ENCODE data around the gene AOPEP. TPM values are rescaled to one million over a fixed set of nuclear protein-coding genes. Genes with fewer than 3 reads are reported as not detected.

The AOPEP gene
- polyA plus RNA-seq, 1 of the 3 experiments (the other 2 are of a cell fraction): 54.6 TPM

DNA sequence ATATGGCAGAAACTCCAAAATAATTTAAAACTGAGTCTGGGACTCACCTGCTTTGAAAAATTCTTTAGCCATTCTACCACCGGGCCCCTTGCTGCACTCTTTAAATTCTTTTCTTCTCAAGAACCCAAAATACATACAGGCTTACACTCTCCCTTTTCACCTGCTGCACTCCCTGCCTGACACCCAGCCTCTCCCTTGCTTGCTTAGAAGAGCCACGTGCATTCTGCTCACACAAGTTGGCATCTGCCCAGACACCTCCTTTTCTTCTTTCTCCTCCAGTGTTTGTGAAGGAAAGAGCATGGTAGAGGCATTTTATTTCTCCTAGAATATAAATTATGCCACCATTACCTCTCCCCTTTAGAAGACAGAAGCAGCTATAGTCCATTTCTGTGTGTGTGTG, 39.0 kb upstream of the AOPEP start:
- no peak for DNase-seq
- H3K4me1 ChIP-seq (ENCODE audit: control insufficient read depth in 1 of 2, insufficient read depth in 2 of 2, low read depth in 1 of 2, low read length in 1 of 2): peaks cover 0 to 13% of the 10 kb centered on the region in 2 experiments; a peak in 1 of 4 replicates
- no peaks in the 10 kb centered on the region for H4K20me1 ChIP-seq (ENCODE audit: insufficient read depth)
- ChIA-PET CTCF (no interaction called here), POLR2A (no interaction called here)
- H3K79me2 ChIP-seq (ENCODE audit: insufficient read depth): no peaks in the 10 kb centered on the region
- H2AFZ ChIP-seq (ENCODE audit: low read depth): no peak overlapping the region
- WGBS (ENCODE audit: low lambda C conversion rate): 75% methylated on average over 2 of the region's 2 CpGs
- H3K9ac ChIP-seq: no peak overlapping the region
- H3K27ac ChIP-seq (ENCODE audit: low read depth in 2 of 2, low read length in 1 of 2): no peak overlapping the region
- H3K27me3 ChIP-seq (ENCODE audit: insufficient read depth): no peaks in the 10 kb centered on the region
- no peak overlapping the region for H3K4me2 ChIP-seq
- no peaks in the 10 kb centered on the region for H3F3A ChIP-seq (replicated peaks; ENCODE audit: insufficient read depth)
- H3K9me2 ChIP-seq: no peaks in the 10 kb centered on the region
- no peaks in the 10 kb centered on the region for H3K36me3 ChIP-seq (replicated peaks in 1 of 2; ENCODE audit: control insufficient read depth in 1 of 2, insufficient read depth in 2 of 2, low read length in 1 of 2)
- TF ChIP-seq, protein P1, sequence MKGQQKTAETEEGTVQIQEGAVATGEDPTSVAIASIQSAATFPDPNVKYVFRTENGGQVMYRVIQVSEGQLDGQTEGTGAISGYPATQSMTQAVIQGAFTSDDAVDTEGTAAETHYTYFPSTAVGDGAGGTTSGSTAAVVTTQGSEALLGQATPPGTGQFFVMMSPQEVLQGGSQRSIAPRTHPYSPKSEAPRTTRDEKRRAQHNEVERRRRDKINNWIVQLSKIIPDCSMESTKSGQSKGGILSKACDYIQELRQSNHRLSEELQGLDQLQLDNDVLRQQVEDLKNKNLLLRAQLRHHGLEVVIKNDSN (IDR thresholded peaks at IDR 0.05; ENCODE audit: borderline replicate concordance, low read depth): no peak
- TF ChIP-seq, protein P2, sequence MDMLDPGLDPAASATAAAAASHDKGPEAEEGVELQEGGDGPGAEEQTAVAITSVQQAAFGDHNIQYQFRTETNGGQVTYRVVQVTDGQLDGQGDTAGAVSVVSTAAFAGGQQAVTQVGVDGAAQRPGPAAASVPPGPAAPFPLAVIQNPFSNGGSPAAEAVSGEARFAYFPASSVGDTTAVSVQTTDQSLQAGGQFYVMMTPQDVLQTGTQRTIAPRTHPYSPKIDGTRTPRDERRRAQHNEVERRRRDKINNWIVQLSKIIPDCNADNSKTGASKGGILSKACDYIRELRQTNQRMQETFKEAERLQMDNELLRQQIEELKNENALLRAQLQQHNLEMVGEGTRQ (IDR thresholded peaks at IDR 0.05; ENCODE audit: borderline replicate concordance, low read depth, low read length): no peak
- no peak for TF ChIP-seq EP300 (IDR thresholded peaks at IDR 0.05; ENCODE audit: borderline replicate concordance in 1 of 2, low read depth in 1 of 2, low read length in 1 of 2)
- no peak for TF ChIP-seq EZH2phosphoT487 (IDR thresholded peaks at IDR 0.05; ENCODE audit: borderline replicate concordance, low read depth)
- no peak for TF ChIP-seq MEF2A (IDR thresholded peaks at IDR 0.05; ENCODE audit: borderline replicate concordance, low read depth)
- TF ChIP-seq YY1 (IDR thresholded peaks at IDR 0.05; ENCODE audit: low read depth): no peak
- TF ChIP-seq RCOR1 (IDR thresholded peaks at IDR 0.05; ENCODE audit: low read length): no peak
- TF ChIP-seq, protein P3, sequence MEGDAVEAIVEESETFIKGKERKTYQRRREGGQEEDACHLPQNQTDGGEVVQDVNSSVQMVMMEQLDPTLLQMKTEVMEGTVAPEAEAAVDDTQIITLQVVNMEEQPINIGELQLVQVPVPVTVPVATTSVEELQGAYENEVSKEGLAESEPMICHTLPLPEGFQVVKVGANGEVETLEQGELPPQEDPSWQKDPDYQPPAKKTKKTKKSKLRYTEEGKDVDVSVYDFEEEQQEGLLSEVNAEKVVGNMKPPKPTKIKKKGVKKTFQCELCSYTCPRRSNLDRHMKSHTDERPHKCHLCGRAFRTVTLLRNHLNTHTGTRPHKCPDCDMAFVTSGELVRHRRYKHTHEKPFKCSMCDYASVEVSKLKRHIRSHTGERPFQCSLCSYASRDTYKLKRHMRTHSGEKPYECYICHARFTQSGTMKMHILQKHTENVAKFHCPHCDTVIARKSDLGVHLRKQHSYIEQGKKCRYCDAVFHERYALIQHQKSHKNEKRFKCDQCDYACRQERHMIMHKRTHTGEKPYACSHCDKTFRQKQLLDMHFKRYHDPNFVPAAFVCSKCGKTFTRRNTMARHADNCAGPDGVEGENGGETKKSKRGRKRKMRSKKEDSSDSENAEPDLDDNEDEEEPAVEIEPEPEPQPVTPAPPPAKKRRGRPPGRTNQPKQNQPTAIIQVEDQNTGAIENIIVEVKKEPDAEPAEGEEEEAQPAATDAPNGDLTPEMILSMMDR (IDR thresholded peaks at IDR 0.05): no peak
- TF ChIP-seq SIN3A (IDR thresholded peaks at IDR 0.05; ENCODE audit: borderline replicate concordance, low read depth, low read length): no peak
- TF ChIP-seq, protein P4, sequence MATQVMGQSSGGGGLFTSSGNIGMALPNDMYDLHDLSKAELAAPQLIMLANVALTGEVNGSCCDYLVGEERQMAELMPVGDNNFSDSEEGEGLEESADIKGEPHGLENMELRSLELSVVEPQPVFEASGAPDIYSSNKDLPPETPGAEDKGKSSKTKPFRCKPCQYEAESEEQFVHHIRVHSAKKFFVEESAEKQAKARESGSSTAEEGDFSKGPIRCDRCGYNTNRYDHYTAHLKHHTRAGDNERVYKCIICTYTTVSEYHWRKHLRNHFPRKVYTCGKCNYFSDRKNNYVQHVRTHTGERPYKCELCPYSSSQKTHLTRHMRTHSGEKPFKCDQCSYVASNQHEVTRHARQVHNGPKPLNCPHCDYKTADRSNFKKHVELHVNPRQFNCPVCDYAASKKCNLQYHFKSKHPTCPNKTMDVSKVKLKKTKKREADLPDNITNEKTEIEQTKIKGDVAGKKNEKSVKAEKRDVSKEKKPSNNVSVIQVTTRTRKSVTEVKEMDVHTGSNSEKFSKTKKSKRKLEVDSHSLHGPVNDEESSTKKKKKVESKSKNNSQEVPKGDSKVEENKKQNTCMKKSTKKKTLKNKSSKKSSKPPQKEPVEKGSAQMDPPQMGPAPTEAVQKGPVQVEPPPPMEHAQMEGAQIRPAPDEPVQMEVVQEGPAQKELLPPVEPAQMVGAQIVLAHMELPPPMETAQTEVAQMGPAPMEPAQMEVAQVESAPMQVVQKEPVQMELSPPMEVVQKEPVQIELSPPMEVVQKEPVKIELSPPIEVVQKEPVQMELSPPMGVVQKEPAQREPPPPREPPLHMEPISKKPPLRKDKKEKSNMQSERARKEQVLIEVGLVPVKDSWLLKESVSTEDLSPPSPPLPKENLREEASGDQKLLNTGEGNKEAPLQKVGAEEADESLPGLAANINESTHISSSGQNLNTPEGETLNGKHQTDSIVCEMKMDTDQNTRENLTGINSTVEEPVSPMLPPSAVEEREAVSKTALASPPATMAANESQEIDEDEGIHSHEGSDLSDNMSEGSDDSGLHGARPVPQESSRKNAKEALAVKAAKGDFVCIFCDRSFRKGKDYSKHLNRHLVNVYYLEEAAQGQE (IDR thresholded peaks at IDR 0.05; ENCODE audit: low read depth, low read length): no peak
- TF ChIP-seq TEAD4 (IDR thresholded peaks at IDR 0.05; ENCODE audit: borderline replicate concordance, insufficient read depth): no peak
- TF ChIP-seq TCF12 (IDR thresholded peaks at IDR 0.05): no peak
- no peak for TF ChIP-seq POLR2AphosphoS5 (IDR thresholded peaks at IDR 0.05; ENCODE audit: low read depth, low read length)
- no peak for TF ChIP-seq ELF1 (IDR thresholded peaks at IDR 0.05)
- no peak for TF ChIP-seq CHD2 (IDR thresholded peaks at IDR 0.05; ENCODE audit: low read length, partially characterized antibody)
- no peaks in the 10 kb centered on the region for H3K9me3 ChIP-seq
- no peak overlapping the region for H3K4me3 ChIP-seq (ENCODE audit: low read depth in 2 of 2, low read length in 1 of 2)
